Cardiac fibroblast (primary cell): ENCODE results near the gene MAD1L1.

Experiments
- DNase-seq, 2 donors: peaks; one replicate each; pipeline versions ENCODE4 v3.0.0 to v3.0.0-alpha.2; 2010; ENCODE audit warnings: low read depth in 2 of 2
- H3K4me3 ChIP-seq, 2 donors: replicated peaks in 1 of 2; 1 replicate in 1 of 2; 2 replicates in 1 of 2; pipeline ENCODE4 v1.5.1; 2011; ENCODE audit warnings: low read depth in 2 of 2, low read length in 2 of 2, mild to moderate bottlenecking in 2 of 2, moderate library complexity in 1 of 2
- CTCF ChIP-seq: IDR thresholded peaks from one replicate; pipeline ENCODE4 v1.5.1; 2011; ENCODE audit warnings: low read depth, mild to moderate bottlenecking, low read length, inconsistent platforms

Gene MAD1L1

GRCh38 chr7:1873421-1873820, 359.3 kb downstream of the MAD1L1 start:
- TF ChIP-seq CTCF = no peak
- no peak for DNase-seq
- no peak overlapping the region for H3K4me3 ChIP-seq

- H3K4me3 ChIP-seq = no peak overlapping the region
- TF ChIP-seq CTCF = no peak
- no peak for DNase-seq
These were observed 359.7 kb downstream of the MAD1L1 start for GRCh38 chr7:1873070-1873405.

GRCh38 chr7:1872191-1873069, 360.3 kb downstream of the MAD1L1 start:
- DNase-seq = no peak
- no peak for TF ChIP-seq CTCF
- no peak overlapping the region for H3K4me3 ChIP-seq

- no peak for DNase-seq
- no peak for TF ChIP-seq CTCF
These were observed 363.2 kb downstream of the MAD1L1 start for GRCh38 chr7:1869452-1870130.

GRCh38 chr7:1868516-1869165, 364.1 kb downstream of the MAD1L1 start:
- TF ChIP-seq CTCF = no peak
- DNase-seq = no peak
- no peak overlapping the region for H3K4me3 ChIP-seq

More at GRCh38 chr7:1869452-1870130, 363.2 kb downstream of the MAD1L1 start:
- H3K4me3 ChIP-seq = no peak overlapping the region

GRCh38 chr7:1867370-1868260, 365.1 kb downstream of the MAD1L1 start:
- no peak for TF ChIP-seq CTCF
- H3K4me3 ChIP-seq = no peak overlapping the region
- DNase-seq = no peak
